GM10847 (cell line): Measurements from ENCODE around the gene SELENON.

Experiments used
- POLR2A ChIP-seq: IDR thresholded peaks from 2 replicates; pipeline ENCODE4 v1.6.1; 2011; ENCODE audit not compliant: insufficient read length; ENCODE audit errors: extremely low read depth

Gene SELENON

GRCh38 chr1:25810341-25811299, 10.6 kb downstream of the SELENON start:
- TF ChIP-seq POLR2A = no peak

GRCh38 chr1:25811384-25812082, 11.5 kb downstream of the SELENON start:
- TF ChIP-seq POLR2A = no peak

- TF ChIP-seq POLR2A = no peak
These were observed 13.2 kb downstream of the SELENON start for GRCh38 chr1:25813071-25813733.

- TF ChIP-seq POLR2A = no peak
These were observed 13.9 kb downstream of the SELENON start for GRCh38 chr1:25813734-25814471.

GRCh38 chr1:25814549-25815087, 14.6 kb downstream of the SELENON start:
- TF ChIP-seq POLR2A = no peak

- no peak for TF ChIP-seq POLR2A
These were observed 15.5 kb downstream of the SELENON start for GRCh38 chr1:25815208-25816111.

GRCh38 chr1:25816112-25816718, 16.2 kb downstream of the SELENON start:
- no peak for TF ChIP-seq POLR2A

GRCh38 chr1:25817840-25818501, 18.0 kb downstream of the SELENON start:
- no peak for TF ChIP-seq POLR2A

- no peak for TF ChIP-seq POLR2A
These were observed 18.6 kb downstream of the SELENON start for GRCh38 chr1:25818569-25818968.

GRCh38 chr1:25819491-25820246, 19.7 kb downstream of the SELENON start, which contains the start of gene MTFR1L:
MTFR1L (plus strand) TSS chr1:25819954; CDS start chr1:25823105, 3,151 bp downstream.
- peak; percentile 84 for TF ChIP-seq POLR2A

- peak; percentile 46 for TF ChIP-seq POLR2A
These were observed 20.5 kb downstream of the SELENON start for GRCh38 chr1:25820247-25821111.
